HG03108 (cell line): ENCODE measurements around the gene BCORL1.

ENCODE experiments used
- ATAC-seq: cut with Tn5 transposase; IDR thresholded peaks from one replicate; pipeline ENCODE4 v1.9.1; 2021; ENCODE audit warnings: moderate library complexity; ENCODE audit not compliant: unreplicated experiment

The BCORL1 gene

GRCh38 chrX:130090364-130090763 lies 107.9 kb downstream of the BCORL1 start:
- ATAC-seq, result no peak

- peak; percentile 97 for ATAC-seq
Observed at GRCh38 chrX:130091980-130092522, 109.6 kb downstream of the BCORL1 start.

GRCh38 chrX:130093271-130093670 lies 110.8 kb downstream of the BCORL1 start:
- ATAC-seq, result no peak

DNA sequence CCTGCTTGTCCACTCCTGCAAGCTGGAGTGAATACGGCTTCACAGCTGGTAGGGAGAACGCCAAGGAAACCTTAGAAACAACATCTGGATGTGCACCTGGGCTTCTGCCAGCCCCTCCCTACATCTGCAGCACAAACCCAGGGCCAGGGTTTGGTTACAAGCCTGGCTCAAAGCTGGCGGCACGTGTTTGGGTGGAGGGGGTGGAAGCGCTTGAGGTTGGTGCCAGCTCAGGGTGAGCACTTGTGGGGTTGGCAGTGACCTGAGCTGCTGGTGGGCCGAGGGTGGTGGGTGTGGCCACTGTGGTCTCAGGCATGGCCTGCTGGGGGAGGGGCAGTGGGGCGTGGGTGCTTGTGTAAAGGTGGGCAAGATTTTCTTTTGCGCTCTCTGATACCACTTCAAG lies 112.3 kb downstream of the BCORL1 start:
- ATAC-seq, result no peak

DNA sequence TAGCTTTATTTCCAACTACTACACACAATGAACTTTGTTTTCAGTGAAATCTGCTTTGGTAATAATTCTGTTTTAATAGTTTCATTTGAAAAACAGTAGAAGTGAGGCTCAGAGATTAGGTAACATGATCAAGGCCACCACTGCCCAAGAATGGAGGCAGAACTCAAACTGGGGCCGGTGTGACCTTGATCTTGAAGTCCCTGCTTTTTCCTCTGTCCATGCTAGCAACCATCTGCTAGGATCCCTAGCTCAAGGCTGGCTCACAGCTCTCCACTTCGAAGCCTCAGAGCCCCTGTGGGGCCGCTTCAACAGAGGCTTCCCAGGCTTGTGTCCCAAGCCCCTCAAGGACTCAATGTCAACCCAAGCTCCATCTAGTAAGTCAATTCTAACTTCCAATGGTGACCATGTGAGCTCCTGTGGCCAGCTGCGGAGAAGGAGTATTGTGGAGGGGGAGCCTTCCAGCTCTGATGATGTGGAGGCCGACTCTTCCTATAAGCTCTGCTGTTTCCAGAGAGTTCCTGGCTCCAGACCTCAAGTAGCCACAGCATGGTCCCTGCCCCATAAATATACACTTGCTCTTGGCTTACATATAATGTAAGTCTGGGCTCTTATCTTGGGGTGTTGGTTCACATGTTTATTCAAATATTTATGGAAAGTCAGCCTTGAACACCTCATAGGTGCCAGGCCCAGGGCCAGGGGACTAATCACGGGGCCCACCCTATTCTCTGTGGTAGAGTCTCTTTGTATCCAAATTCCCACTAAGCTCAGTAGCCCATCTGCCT lies 113.0 kb downstream of the BCORL1 start:
- ATAC-seq, result no peak

DNA sequence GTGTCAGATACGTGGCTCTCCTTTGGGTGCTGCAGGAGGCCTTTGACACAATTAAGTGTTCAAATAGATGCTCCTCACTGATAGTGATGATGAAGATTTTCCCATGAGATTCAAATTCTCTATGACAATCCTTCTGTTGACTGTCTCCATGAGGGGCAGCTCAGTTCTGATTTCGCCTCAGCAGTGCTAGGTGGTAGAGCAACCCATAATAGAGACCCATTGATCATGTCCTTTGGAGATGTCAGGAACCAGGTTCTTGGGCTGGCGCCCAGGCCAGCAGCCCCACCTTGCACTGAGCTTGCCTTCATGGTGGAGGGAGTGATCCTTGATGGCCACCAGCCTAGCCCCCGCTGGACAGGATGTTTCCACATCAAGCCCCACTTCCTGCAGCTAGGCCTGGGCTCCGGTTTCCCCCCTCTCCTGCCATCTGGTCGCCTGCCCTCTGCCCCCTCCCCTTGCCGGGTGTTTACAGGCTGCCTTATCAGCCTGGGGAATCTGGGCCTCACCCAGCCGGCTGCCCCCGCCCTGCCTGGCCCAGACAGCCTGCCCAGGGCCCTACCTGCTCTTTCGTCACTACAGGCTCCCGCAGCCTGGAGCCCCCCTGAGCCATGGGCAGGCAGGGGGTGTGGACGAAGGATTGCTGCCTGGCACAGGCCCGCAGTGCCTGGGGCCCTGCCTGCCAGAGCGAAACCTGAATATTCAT lies 115.2 kb downstream of the BCORL1 start:
- ATAC-seq, result no peak

GRCh38 chrX:130098210-130098552 lies 115.7 kb downstream of the BCORL1 start:
- ATAC-seq, result no peak

DNA sequence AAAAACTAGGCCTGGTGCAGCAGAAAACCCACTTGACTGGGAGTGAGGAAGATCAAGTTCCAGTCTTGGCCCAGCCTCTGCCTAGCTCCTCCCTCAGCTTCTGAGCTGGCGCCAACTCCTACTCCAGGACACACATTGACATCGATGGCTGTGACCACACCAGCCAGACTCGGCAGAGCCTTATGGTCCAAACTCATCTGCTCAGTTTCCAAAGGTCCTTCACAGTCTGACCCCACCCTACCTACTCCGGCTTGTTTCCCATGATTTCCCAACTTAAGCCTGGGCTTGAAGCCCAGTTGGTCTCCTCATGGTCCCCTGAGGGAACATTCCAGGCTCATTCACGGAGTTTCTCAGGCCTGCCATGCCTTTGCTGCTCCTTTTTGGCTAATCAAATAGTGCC lies 117.7 kb downstream of the BCORL1 start:
- ATAC-seq, result no peak

DNA sequence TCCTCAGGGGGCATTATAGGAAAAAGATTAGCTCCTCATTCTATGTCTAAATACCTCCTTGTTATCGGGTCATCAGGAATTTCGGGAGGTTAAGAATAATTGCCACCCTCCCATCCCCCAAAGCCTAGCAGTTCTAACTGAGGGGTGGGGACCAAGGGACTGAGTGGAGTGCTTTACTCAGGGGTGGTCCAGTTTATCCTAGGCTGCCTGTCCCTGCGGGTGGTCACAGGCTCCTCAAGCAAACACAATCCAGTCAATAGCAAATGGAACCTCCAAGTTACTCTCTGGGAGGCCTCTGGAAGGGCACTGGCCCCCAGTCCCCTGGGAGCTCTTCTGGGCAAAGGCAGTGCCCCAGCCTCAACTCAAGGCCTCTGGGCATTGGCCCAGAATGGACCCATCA lies 121.2 kb downstream of the BCORL1 start:
- ATAC-seq, result no peak

DNA sequence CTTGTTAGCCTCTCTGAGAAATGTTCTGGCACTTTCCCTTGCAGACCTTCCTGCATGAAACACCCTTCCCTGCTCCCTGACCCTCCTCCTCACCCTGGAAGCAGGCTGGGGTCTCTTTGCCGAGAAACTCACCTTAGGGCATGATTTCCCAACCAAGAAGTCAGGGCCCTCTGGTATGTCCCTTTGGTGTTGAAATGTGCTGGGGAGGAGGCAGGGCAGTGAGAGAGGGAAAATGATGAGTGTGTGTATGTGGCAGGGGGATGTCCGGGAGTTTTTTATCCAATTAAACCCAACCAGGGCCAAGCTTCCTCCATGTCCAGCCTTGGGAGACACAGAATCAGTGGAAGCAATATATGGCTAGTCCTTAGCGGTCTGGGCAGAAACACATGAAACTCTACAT lies 122.8 kb downstream of the BCORL1 start:
- no peak for ATAC-seq

GRCh38 chrX:130106071-130106470 lies 123.6 kb downstream of the BCORL1 start:
- no peak for ATAC-seq
